Dermis blood vessel endothelial cell (primary cell): Measurements from ENCODE around the gene FAM168A. TPM values are rescaled to one million over a fixed set of nuclear protein-coding genes. Genes with fewer than 3 reads are reported as not detected.

Experiments
- DNase-seq: peaks from one replicate; pipeline ENCODE4 v3.0.0; 2010
- total RNA-seq: library from RNA; depleted of rRNA; stranded (reverse); fragments of >200 nt; gene quantifications from 2 replicates; pipeline ENCODE4 v1.2.3, GENCODE V29; 2014

FAM168A gene
- total RNA-seq, 1 donor from 2014 or later = 12.1 TPM

DNA sequence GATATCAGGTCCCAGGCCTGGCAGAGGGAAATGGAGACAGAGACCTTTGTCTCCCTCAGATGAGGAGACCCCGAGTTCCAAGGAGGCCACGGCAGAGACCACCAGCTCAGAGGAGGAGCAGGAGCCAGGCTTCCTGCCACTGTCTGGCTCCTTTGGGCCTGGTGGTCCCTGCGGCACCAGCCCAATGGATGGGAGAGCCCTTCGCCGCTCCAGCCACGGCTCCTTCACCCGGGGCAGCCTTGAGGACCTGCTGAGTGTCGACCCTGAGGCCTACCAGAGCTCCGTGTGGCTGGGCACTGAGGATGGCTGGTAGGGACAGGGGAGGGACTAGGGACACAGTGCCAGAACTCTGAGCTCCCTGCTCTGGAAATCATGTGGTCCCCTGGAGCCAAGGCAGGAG lies 234.8 kb downstream of the FAM168A start:
- no peak for DNase-seq

DNA sequence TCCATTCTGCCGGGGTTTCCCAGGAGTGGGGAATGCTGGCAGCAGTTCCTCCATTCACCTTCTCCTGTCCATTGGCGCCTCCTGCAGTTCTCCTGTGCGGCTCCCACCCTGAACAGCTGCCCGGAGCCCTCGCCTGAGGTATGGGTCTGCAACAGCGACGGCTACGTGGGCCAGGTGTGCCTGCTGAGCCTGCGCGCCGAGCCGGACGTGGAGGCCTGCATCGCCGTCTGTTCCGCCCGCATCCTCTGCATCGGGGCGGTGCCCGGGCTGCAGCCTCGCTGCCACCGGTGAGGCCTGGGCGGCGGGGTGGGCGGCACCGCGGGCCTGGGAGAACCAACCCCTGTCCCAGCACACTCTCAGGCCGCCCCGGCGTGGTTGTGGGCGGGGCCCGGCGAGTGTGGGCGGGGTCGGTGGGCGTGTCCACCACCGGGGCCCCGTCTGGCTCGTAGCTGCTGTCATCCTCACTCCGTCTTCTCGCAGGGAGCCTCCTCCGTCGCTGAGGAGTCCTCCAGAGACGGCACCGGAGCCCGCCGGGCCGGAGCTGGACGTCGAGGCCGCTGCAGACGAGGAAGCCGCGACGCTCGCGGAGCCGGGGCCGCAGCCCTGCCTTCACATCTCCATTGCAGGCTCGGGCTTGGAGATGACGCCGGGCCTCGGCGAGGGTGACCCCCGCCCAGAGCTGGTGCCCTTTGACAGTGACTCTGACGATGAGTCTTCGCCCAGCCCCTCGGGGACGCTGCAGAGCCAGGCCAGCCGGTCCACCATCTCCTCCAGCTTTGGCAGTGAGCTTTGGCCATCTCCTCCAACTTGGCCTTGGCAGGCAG lies 235.7 kb downstream of the FAM168A start:
- DNase-seq = no peak

GRCh38 chr11:73360743-73361369 lies 237.1 kb downstream of the FAM168A start:
- no peak for DNase-seq

DNA sequence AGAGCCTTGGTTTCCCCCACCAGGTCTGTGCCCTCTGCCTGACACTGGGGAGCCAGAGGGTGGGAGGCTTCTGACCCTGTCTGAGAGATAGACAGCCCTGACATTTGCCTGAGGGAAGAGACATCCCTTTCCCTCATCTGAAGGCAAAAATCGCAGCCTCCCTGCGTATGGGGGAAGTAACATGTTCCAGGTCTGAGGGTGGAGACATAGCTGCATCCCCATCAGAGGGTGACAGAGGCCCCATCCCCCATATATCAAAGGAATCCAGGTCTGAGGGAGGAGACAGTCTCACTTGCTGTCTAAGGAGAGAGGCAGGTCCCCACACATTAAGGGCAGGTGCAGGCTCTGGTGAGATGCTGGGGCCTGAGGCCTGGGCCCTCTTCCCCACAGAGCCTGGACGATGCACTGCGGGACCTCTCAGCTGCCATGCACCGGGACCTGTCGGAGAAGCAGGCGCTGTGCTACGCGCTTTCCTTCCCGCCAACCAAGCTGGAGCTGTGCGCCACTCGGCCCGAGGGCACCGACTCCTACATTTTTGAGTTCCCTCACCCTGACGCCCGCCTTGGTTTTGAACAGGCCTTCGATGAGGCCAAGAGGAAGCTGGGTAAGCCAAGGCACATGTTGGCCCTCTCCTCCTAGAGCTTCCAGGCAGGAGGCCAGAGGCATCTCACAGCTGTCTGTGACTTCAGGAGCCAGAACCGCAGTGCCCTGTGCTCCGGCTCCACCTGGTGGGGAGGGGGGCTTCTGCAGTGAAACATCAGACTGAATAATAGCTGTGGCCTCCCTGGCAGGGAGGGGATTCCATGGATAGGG lies 237.8 kb downstream of the FAM168A start:
- peak; percentile 64 for DNase-seq

DNA sequence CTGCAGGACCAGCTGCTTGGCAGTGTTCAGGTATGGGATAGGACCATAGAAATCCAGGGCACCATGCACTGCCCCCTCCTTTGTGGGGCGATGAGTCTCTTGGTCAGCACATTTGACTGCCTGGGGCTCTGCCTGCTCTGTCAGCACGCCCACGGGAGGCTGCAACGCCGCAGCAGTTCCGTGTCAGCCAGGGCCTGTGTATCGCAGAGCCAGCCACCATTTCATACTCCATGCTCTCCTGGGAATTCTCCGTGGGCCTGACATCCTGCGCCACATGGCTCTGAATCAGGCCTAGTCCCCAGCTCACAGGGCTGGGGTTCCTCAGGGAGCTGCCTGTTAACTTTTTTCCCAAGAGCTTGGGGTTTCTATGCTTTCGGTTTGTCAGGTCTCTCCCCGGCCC lies 238.6 kb downstream of the FAM168A start:
- no peak for DNase-seq

- no peak for DNase-seq
Measured at GRCh38 chr11:73358071-73358470, 239.8 kb downstream of the FAM168A start.

GRCh38 chr11:73356979-73357860 lies 240.7 kb downstream of the FAM168A start:
- no peak for DNase-seq

GRCh38 chr11:73355109-73355508 lies 242.8 kb downstream of the FAM168A start:
- no peak for DNase-seq

DNA sequence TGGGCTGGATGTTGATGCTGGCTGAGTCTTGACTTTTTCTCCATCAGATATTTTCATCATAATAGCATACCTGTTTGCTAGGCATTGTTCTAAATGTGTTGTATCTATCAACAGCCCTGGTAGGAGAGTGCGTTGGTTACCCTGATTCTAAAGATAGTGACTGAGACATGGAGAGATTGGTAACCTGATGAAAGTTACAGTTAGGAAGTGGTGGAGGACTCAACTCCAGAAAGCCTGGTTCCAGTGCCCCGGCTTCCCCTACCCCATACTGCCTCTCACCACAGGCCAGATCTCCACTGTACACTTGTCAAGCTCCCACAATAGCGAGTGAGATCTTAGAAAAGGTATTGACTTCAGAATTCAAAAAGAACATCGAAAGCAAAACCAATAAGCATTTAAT lies 244.5 kb downstream of the FAM168A start:
- no peak for DNase-seq

DNA sequence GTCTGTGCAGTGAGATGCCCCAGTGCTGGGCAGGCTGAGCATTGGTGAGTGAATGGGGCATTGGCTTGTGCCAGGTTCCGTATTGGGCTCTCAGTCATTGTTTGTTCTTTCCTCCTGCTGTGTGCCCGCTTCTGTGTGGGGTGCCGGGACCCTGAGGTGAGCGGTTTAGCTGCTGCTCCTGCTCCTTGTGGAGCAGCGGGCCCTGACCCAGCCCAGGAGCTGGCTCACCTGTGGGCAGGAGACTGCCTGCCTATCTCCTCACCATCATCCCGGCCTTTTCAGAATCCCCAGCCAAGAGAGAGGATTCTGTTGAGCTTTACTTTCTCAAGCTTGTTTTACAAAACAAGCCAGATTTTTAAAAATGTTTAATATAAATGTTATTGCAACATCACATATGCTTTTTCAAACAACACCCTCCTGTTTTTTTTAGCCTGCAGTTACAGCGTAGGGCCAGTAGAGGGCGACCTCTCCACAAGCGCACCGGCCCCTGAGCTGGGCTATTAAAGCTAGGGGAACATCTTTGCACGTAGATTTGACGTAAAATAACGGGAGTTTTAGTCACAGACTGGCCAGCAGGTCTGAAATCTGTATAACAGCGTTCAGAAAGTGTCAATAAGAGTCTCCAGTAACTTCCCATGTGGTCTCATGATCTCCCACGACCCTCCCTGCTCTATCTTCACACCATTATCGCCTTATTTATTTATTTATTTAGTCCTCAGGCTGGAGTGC lies 246.8 kb downstream of the FAM168A start:
- peak; percentile 81 for DNase-seq

Other genes with a start within 250 kb of the FAM168A start
- 6.7 and 7.8 TPM in 2 replicates for gene RELT, start 221.7 kb downstream of the FAM168A start, total RNA-seq
- 0.33 and 0.34 TPM in 2 replicates for gene PLEKHB1, start 48.5 kb upstream of the FAM168A start, total RNA-seq
- 145 and 175 TPM in 2 replicates for gene RAB6A, start 163.0 kb upstream of the FAM168A start, total RNA-seq
- 24.3 and 30.4 TPM in 2 replicates for gene MRPL48, start 189.8 kb upstream of the FAM168A start, total RNA-seq